HG03520 (cell line): Measurements from ENCODE around the gene PGAP3.

ENCODE experiments used
- ATAC-seq: cut with Tn5 transposase; IDR thresholded peaks from one replicate; pipeline ENCODE4 v1.9.1; 2021; ENCODE audit warnings: mild to moderate bottlenecking, moderate library complexity; ENCODE audit not compliant: unreplicated experiment

Gene PGAP3

DNA sequence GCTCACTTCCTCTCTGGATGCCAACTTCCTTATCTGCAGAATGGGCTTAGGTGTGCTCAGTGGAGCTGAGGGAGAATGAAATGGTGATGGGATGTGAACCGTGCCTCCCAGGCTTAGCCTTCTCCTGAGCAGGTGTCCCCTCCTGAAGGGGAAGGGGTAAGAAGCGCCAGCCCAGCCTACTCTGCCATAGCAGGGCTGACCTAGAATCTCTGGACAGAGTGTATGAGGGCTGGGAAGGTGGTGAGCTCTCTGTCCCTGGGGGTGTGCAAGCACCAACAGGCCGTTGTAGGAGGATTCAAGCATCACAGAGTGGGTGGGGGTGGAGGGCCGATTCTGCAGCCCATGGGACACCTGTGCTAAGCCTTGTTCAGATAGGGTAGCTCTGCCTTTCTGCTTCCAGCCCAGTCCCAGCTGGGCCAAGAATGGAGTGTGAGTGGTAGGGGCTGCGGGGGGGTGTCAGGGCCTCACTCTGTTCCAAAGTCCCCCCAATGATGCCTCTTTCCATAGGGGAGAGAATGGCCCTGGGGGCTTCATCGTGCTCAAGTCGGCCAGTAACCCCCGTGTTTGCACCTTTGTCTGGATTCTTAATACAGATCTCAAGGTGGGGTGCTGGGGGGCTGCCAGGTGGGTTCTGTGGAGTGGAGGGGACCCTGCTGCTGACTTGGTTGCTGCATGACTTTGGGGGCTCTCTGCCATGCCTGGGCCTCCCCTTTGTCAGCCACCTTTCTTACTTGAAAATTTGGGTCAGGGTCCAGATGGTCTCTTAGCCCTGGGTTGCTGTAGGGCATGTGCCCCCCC lies 25.9 kb downstream of the PGAP3 start:
- ATAC-seq: no peak

DNA sequence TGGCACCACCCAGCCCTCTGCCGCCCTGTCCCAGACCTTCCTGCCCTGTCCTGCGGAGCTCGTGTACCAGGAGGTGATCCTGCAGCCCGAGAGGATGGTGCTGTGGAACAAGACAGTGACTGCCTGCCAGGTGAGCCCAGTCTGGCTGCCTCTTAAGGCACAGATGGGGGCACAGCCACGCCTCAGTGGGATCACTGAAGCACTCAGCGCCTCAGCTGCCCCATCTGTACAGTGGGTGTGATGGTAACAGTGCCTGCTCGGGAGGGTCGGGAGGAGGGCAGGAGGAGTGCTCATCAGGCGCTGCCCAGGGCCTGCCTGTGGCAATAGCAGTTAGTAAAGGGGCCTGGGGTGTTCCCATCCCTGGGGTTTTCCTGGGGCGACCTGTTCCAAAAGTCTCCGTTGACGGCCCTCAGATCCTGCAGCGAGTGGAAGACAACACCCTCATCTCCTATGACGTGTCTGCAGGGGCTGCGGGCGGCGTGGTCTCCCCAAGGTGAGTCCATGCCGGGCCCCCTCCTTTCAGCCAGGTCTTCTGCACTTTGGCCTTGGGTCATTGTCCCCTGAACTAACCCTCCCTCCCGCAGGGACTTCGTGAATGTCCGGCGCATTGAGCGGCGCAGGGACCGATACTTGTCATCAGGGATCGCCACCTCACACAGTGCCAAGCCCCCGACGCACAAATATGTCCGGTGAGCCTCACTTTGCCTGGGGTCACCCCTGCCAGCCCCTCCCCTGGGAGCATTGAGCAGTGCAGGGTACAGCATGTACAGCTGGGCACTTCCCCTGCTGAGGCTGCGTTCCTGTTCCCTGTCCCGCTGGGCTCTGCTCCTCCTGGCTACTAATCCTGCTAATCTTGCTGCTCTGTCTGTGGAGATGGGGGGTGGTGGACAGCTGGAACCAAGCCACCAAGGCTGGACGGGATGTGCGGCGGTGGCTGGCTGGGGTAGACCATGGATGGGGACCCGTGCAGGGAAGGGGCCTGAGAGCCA lies 27.2 kb downstream of the PGAP3 start:
- ATAC-seq: no peak

DNA sequence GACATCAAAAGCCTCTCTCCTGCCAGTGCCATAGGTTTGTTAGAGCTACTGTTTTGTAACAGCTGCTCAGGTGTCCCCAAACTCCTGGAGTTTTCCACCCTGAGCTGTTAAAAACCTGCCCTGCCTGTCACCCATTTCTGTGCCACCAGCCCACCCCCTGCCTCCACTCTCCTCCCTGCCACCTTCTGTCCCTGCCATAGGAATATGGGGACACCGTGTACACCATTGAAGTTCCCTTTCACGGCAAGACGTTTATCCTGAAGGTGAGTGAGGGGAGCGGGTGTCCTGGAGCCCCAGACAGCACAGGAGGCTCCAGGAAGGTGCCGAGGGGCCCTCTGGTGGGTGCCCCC lies 27.9 kb downstream of the PGAP3 start:
- ATAC-seq: no peak

DNA sequence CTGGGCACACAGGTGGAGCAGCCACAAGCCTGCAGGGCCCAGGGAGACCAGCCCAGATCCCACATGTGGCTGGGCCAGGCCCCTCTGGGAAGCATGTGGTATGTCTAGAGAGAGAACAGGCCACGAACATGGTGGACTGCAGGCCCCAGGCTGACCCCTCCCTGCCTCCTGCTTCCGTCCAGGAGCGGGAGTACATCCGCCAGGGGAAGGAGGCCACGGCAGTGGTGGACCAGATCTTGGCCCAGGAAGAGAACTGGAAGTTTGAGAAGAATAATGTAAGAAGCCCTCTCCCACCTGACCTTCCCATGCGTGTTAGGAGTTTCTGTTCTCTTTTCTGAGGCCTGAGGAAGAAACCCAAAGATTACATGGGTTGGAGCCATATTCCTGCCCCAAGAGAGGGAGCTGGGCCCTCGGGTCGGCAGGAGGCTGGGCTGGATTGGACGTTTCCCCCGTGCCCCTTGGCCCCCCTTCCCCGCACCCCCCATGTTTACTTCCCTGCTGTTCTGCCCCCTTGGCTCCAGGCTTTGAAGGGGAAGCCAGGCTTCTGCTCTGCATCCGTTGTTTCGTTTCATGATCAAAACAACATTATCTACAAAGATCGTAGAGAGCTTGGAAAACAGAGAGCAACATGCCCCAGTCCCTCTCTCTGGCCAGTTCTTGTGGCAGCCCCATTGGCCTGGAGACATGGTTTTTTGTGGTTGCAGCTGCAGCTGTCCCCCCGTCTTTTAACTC lies 28.4 kb downstream of the PGAP3 start:
- ATAC-seq: no peak

DNA sequence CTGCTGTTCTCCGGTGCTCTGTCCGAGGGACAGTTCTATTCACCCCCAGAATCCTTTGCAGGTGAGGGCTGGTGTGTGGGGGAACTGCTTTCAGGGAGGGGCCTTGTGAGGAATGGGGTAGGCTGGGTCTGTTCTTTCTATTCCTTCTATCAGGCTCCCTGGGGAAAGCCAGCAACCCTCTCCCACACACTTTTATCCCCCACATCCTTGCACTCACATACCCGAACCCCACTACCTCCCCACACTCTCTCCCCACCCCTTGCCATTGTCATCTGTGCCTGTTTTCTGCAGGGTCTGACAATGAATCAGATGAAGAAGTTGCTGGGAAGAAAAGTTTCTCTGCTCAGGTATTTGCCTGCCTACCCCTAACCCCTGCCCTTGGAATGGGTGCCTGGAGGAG lies 29.1 kb downstream of the PGAP3 start:
- no peak for ATAC-seq

DNA sequence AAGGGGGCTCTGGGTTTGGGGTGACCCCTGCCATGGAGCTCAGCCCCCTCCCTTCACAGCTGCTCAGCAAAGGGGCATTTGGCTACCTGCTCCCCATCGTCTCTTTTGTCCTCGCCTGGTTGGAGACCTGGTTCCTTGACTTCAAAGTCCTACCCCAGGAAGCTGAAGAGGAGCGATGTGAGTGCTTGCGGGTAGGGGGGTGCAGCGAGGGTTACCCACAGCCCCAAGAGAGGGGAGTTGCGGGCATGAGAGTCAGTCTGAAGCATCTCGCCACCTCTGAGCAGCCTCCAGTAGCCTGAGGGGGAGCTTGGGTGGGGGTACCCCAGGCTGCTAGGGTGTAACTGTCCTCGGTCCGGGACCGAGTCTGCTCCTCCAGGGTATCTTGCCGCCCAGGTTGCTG lies 29.5 kb downstream of the PGAP3 start:
- ATAC-seq: no peak

DNA sequence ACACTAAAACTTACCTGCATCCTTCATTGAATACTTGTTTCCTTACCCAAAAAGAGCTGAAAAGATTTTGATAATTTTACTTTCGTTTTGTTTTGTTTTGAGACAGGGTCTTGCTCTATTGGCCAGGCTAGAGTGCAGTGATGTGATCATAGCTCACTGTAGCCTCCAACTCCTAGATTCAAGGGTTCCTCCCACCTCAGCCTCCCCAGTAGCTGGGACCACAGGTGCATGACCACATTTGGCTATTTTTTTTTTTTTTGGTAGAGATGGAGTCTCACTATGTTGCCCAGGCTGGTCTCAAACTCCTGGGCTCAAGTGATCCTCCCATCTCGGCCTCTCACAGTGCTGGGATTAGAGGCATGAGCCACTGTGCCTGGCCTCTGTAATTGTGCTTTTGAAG lies 32.8 kb downstream of the PGAP3 start:
- ATAC-seq: no peak

DNA sequence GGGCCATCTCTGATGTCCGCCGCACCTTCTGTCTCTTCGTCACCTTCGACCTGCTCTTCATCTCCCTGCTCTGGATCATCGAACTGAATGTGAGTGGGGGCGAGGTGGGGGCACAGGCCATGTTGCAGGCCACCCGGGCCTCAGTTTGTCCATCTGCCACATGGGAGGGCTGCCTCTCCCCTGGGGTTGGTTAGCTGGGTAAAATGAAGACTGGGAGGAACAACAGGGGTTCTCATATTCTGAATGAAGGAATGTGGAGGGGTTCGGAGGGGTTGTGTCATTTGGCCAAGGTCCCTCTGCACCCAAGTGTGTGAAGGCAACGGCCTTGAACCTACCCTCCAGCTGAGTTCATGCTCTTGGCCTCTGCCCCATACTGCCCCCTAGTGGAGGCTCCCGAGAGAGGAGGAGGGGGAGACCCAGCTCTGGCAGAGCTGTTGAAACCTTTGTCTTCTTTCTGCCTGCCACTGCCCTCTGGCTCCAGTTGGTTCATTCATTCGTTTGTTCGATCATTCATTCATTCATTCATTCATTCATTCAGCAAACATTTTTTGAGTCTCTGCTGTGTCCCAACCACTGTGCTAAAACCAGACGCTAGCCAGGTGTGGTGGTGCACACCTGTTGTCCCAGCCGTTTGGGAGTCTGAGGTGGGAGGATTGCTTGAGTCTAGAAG lies 34.1 kb downstream of the PGAP3 start:
- no peak for ATAC-seq

DNA sequence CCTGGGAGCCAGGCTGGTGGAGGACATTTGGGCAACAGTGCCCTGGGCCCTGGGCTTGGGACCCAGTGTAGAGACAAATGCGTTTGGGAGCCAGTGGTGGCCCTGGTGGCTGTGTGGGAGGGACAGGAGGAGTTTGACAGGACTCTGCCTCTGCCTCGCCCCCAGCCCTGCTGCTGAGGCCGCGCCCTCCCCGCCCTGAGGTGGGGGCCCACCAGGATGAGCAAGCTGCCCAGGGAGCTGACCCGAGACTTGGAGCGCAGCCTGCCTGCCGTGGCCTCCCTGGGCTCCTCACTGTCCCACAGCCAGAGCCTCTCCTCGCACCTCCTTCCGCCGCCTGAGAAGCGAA lies 34.6 kb downstream of the PGAP3 start:
- ATAC-seq: no peak

DNA sequence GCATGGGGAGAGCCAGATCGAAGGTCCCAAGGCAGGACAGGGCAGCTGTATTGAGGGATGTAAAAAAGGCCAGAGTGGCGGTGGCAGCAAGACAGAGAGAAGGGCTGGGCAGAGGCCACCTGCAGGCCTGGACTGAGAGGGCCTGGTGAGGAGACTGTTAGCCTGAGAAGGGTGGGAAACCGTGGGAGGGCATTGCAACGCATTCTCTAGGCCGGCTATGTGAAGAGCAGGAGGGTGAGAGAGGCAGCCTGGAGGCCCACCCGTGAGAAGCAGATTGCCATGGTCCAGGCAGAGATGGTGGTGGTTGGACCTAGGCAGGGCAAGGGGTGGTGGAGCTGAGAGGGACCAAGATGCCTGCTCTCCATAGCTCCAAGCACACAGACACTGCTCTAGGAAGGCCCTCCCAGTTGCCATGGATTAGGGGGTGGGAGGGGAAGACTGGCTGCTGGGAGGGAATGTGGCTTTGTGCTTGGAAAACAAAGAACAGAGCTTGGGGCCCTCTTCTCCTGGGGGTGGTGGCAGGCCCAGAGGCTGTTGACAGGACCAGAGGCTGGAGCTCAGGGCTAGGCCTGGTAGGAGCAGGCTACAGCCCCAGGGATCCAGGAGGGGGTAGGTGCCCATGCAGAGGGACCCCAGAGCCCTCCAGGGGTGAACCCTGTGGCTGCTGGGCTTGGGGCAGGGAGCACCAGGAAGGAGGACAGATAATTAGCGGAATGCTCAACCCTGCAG lies 35.1 kb downstream of the PGAP3 start:
- no peak for ATAC-seq

DNA sequence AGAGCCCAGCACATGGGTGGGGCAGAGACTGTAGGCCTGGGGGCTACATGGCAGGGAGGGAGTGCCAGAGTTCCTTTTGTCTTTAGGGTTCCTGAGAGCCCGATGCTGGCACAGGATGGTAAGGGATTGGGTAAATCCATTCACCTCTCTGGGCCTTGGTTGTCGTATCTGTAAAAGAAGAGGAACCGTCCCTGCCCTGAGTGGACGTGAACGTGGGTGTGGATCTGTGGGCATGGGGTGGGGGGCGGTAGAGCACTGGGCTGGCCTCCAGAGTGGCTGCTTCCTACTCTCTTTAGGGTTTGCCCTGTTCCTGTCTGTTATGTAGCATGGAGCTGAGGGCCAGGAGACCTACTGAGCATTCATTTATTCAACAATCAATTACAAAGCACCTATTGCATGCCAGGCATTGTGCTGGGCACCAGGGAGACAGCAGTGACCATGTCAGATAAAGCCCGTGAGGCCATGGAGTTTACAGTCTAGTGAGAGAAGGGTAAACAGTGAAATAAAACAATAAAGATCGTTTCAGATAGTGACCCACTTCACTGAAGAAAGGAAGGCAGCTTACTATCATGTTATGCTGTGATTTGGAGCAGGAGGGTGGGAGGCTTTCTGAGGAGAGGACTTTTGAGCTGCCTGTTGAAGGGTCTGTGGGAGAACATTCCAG lies 35.8 kb downstream of the PGAP3 start:
- no peak for ATAC-seq

DNA sequence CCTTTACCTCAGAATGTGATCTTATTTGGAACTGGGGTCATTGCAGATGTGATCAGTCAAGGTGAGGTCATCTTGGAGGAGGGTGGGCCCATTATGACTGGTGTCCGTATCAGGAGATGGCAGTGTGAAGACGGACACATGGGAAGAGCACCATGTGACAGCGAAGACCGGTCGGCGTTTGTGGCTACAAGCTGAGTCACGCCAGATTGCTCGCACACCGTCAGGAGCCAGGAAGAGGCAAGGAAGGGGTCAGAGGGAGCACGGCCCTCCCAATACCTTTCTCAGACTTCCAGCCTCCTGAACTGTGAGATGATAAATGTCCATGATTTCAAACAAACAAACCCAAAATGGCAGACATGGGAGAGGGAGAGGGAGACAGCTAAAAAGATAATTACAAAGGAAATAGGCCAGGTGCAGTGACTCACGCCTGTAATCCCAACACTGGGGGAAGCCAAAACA lies 37.7 kb downstream of the PGAP3 start:
- no peak for ATAC-seq

DNA sequence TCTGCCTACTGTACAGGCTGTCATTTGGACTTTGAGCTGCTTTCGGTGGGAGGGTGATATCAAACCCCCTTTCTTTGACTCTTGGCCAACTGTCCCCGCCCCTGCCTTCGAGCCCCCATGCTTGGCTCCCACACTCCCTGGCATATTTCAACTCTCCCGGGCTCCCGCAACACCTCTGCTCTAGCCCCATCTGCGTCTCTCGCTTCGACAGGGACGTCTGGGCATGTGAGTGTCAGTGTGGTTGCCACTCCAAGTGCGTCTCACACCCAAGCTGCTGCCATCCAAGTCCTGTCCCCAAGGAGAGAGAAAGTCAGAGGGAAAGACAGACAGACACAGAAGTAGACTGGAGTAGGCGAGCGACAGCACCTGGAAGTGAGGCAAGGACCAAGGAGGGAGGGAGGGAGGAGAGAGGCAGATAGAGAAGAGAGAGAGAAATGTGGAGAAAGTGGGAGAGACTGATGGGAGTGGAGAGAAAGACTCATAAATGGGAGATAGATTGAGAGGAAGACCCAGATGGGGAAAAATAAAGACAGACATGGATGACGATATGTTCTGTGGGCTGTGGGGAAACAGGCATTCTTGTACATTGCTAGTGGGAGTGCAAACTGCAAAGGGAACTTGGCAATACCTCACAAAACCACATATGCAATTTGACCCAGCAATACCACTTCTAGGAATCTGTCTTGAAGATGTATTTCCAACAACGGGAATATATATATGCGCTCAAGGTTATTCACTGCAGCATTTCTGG lies 39.1 kb downstream of the PGAP3 start:
- no peak for ATAC-seq

DNA sequence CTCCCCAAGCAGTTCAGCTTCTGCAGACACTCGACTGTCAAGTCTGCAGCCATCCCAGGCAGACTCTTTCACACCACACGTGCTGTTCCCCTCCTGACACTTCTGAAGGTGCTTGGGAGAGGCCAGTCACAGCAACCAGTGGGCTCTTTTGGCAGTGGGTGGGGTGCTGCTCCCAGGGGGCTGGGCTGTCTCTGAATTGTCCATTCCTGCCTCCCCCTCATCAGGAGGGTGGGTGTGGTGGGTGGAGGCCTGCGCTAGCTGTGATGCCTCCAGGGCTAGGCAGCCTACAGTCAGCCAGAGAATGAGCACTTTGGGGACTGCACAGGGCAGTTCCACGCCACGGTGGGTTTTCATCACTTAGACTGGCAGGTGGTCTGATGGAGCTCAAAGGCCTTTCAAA lies 40.6 kb downstream of the PGAP3 start:
- no peak for ATAC-seq

DNA sequence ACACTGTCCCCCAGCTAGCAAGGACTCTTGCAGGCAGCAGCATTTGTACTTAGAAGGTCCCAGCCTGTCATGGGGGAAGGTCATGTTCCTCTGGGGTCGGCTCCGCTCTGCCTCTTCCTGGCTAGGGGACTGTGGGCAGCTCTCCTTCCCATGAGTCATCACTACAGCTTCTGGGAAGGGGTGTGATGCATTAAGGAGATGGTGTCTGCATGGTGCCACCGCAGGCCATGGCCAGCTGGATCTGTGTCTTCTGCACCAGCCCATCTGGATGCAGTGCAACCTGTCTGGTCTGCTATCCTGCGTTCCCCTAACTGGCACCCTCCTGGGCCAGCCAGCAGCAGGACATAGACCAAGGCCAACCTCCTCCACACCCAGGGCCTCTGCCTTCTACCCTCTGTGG lies 44.6 kb downstream of the PGAP3 start:
- no peak for ATAC-seq

DNA sequence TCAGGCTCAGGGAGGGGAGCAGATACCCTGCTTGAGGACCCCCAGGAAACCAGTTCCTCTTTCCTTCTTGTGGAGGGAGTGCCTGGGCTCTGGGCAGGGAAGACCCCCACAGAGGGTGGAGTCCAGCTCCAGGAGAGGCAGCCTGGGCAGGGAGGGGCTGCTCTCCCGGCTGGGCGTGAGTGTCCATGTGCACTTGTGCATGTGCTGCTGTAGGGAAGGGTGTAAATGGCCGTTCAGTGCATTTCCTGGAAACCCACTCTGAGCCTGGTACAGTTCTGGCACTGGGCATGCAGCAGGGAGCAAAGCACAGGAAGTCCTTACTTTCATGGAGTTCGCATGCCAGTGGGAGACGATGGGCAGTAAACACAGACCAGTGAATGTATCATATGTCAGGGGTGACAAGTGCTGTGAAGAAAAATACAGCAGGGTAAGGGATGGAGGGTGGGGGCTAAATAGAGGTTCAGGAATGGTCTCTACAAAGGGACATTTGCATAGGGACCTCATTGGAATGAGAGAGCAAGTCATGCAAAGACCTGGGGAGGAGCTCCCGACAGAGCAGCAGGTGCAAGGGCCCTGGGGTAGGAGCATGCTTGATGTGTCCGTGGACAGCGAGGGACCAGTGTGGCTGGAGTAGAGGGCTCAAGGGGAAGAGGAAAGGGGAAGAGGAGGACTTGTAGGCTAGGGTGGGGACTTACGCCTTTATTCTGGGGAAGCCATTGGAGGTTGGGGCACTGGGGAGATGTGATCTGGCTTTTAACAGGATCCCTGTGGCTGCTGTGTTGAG lies 45.4 kb downstream of the PGAP3 start:
- no peak for ATAC-seq

DNA sequence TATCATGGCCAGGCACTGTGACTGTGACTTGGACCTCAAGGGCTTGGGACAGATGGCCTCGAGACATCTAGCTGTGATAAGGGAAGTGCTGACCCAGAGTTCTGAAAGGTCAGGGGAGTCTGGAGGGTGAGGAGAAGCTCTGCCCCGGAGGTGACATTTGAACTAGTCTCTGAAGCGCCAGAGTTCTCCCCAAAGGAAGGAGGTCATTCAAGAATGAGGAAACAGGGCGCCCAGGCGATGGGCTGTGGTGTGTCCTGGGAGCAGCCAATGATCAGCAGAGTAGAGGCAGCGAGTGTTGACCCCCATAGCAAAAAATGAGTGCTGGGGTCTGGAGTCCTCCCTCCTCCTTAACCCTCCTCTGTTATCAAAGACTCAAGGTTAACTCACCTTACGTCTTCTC lies 46.0 kb downstream of the PGAP3 start:
- ATAC-seq: no peak

DNA sequence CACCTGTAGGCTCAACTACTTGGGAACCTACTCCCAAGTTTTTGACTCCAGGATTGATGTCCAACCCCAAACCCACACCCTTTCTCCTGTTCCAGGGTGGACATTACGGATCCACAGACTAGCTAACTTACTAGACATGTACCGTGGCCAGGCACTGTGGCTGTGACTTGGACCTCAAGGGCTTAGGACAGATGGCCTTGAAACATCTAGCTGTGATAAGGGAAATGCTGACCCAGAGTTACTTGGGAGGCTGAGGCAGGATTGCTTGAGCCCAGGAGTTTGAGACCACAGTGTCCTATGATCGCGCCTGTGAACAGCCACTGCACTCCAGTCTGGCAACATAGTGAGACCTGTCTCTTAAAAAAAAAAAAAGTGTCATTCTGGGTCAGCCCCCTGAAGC lies 46.8 kb downstream of the PGAP3 start:
- no peak for ATAC-seq
